GM18502 (cell line): ENCODE measurements around the gene U2AF2.

Experiments
- ATAC-seq: cut with Tn5 transposase; IDR thresholded peaks from one replicate; pipeline ENCODE4 v1.9.1; 2021; ENCODE audit warnings: mild to moderate bottlenecking; ENCODE audit not compliant: unreplicated experiment, poor library complexity

The U2AF2 gene

DNA sequence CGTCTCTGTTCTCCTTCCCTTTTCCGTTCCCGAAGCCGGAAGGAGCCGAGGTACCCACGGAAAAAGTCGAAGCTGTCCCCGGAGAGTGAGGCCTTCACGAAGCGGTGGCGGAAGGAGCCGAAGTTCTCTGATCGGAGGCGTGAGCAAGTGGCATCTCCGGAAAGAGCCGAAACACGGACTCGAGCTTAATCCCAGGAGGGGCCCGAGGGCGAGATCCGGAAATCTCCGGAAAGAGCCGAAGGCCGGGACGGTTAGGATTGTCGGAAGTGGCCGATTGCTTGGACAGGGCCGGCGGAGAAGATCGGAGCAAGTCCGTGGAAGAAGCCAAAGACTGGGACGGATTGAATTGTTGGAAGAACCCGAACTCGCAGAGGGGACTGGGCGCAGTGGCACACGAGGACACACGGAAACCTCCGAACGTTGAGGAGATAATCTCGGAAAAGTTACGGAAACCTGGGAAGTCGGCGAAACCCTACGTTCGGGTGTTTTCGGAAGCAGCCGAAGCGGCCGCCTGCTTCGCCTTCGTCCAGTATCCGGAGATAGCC lies 440 bp upstream of the U2AF2 start:
- peak; percentile 57 for ATAC-seq

DNA sequence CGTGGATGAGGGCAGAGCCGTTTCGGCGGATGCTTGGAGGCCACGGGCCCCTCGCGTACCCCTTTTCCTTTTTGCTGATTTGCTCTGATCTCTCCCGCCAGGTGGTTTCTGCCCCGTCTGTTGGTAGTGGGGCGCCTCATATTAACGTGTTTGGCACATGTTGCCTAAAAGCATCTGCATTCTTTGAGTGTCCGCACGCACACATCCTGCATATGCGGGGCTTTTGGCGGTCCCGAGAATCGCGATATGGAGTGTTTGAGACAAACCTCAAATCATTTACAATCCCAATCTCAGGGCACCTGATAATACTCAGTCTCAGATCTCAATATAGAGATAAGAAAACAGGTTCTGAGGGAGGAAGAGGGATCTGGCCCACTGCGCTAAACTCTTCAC lies 809 bp downstream of the U2AF2 start:
- no peak for ATAC-seq

DNA sequence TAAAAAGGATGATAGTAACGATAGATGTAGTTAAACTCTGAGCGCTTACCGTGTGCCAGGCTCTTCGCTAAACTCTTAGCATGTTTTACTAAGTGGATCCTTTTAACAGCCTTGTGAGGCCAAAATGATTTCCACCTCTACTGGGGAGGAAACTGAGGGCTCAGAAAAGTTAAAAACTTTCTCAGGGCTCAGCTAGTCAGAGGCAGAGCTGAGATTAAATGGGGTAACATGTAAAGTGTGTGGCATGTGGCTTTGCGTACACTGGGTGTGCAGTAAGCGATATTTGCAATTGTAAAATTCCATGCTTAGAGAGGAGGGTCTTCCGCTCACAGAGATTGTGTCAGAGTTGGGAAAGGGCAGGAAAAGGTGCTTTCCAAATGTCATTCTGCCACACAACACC lies 1.7 kb downstream of the U2AF2 start:
- ATAC-seq: no peak

DNA sequence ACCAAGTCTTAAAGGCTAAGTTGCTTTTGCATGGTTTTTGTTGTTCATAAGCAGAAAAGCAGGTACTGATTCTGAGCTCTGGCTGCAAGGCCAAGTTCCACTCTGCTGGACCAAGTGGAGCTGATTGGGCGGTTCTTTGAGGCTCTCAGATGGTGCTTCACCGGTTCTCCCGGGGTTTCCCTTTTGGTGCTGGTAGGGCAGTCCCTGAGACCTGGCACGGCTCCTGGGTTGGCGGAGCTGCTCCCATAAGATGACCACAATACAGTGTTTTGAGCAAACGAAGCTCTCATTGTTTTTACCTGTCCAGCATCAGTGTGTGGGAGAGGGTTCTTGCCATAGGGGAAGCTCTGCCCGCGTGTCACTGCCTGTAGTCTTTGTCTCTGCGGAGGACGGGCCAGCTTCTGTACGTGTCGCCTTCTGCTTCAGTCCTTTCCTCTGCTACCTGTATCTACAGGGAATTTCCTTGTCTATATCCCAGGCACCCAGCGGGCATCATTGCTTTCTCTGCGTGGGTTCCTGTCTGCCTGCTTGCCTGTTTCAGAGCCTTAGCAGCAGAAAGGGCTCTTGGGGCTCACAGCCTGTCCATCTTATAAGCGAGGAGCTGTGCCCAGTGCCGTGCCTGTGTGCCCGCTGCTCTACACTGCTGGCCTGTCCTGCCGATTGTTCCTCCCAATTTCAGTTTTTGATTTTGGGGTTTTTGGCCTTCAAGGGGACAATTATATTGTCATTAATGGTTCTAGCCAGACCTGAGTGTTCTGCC lies 2.3 kb downstream of the U2AF2 start:
- no peak for ATAC-seq

DNA sequence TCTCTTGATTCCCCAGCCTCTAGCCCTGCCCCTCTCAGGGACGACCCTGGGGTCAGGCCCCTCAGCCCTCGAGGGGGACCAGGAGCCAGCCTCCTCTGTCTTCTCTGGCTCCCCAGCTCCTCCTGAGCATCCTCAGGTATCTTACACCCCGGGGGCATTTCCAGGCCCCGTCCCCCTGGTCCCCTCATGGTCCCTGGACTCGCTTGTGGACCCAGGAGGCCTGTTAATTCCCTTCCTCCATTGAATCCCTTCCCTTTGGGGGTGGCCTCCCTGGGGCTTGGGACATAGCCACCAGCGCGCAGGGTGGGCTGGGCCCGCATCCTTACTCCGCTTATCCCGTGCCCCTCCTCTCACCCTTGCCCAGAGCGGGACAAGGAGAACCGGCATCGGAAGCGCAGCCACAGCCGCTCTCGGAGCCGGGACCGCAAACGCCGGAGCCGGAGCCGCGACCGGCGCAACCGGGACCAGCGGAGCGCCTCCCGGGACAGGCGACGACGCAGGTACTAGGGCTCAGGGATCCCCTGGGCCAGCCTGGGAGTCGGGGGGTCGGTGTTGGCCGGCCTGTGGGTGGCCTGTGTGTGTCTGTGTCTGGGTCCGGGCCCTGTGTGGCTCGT lies 4.1 kb downstream of the U2AF2 start:
- ATAC-seq: no peak

DNA sequence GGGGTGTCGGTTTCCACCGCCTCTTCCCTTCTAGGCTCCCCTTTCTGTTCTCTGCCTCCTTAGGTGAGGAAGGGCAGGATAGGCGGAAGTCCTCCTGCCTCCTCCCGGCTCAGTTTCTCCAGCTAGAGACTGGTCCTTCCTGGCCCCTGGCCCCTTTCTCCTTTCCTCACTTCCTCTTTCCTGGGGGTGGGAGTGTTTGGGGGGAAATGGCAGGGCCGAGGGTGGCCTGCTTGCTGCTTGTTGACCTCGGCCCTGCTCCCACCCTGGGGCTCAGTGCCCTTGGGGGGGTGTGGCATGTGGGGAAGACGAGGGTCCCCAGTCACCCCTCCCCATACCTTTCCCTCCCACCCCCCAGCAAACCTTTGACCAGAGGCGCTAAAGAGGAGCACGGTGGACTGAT lies 5.0 kb downstream of the U2AF2 start:
- ATAC-seq: no peak

DNA sequence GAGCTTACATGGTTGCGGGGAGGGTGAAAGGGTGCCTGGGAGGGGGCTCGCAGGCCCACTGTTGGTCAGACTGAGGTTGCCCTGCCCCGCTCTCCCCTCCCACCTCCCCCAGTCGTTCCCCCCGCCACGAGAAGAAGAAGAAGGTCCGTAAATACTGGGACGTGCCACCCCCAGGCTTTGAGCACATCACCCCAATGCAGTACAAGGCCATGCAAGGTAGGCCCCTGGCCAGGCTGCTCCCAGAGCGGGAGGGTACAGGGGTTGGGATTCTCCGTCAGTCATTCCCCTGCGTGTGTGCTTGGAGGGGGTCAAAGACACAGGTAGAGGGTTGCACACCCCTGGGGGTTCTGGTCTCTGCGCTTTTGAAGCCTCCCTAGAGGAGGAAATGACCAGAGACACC lies 5.6 kb downstream of the U2AF2 start:
- ATAC-seq: no peak

DNA sequence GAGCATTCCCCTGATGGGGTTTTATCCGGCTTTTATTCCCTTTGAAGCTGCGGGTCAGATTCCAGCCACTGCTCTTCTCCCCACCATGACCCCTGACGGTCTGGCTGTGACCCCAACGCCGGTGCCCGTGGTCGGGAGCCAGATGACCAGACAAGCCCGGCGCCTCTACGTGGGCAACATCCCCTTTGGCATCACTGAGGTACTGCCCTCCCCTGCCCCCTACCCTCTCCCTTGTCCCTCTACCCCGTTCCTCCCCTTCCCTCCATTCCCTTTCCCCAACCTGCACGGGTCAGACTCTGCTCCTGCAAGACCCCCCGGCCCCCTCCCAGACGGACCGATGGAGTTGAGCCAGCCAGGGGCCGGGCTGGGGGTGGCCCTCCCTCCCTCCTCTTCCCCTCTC lies 6.2 kb downstream of the U2AF2 start:
- no peak for ATAC-seq

DNA sequence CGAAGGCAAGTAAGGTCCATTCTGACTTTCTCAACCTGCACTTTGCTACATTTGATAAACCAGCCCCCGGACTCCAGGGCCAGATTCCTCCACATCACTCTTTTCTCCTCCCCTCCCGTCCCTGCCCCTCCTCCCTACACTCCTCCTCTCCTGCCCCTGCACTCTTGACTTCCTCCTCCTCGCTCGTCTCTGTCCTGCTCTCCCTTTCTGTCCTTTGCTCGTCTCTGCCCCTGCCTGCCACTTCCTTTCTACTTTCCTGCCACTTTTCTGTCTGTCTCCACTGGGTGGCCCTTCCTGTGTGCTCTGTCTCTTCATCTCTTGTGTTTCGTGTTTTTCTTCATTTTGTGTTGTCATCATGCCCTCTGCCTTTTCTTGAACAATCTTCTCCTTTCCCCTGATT lies 7.0 kb downstream of the U2AF2 start:
- ATAC-seq: no peak

DNA sequence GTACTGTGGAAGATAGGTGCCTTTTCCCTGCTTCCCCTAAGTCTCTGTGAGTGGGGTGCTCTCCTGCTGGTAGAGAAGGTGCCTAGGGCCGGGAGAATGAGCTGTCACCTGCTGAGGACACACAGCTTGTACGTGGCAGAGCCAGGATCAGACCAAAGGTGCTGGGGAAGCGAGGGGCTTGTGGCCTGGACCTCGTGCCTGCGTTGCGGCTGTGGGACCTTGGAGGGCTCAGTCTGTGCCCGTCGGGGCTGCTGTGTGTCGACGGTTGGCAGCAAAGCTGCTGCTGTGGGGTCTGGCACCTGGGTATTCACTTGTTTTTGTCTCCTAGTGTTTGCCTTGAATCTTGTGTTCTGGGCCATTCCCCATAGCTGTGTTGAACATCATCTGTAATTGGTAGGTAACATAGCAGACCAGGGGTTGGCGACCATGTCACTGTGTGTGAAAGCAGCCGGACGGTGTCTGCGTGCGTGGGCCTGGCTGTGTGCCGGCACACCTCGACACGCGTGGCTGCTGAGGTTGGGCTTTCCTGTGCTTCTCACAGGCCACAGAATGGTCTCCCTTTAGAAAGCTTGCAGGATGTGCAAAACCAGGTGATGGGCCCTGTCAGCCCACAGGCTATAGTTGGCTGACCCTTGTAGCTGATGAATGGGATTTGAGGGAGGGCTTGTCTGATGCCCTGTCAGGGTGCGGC lies 9.2 kb downstream of the U2AF2 start:
- no peak for ATAC-seq

DNA sequence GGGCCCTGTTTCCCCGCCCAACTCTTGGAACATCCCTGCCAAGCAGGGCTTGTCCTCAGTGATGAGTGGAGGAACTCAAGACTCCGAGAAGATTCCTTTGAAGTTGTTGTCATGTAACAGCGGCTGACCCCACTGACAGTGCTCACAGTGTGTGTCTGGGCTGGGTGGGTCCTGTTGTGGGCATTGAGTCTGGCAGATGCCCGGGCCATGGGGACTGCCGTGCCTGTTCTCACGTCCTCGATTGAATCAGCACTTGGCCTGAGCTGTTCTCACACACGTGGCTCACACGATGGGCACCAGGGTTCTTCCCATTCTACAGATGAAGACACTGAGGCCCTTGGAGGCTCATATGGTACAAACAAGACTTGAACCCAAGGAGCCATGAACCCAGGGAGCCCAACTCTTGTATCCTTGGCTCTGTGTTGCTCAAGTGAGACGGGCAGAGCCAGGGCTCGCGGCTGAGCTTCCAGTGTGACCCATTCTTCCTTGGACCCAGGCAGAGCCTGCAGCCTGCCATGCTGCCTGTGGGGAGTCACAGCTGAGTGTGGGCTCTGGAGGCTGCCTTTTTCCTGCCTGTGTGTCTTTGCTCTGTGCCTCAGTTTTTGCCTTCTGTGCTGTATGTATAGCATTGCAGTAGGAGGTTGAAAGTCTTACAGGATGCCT lies 11.6 kb downstream of the U2AF2 start:
- no peak for ATAC-seq

DNA sequence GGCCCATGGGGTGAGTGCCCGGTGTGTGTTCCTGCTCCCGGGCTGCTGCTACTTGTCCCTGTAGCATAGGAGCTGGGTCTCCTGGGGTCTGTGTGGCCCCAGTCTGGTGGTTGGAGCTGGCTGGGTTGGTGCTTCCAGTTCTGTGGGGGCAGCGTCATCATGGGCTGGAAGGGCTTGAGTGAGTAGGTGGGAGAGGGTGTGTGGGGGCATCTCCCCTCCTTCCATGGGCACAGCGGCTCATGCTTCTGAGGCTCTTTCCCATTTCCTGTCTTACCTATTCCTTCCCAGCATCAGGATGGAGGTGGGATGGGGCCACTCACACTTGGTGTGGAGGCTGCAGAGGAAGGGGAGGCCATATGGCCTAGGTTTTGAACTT lies 12.2 kb downstream of the U2AF2 start:
- no peak for ATAC-seq

DNA sequence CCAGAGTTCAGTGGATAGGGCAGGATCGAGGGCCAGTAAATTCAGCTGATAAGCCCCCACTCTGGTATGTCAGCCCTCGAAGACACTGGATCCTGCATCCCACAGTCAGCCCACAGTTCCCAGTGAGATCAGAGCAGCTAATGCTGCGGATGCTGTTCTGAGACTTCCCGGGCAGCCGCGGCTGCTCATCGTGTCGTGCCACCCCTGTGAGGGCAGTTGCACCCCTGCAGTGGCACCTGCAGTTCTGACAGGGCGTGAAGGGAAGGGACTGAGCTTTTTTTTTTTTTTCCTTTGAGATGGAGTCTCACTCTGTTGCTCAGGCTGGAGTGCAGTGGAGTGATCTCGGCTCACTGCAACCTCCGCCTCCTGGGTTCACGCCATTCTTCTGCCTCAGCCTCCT lies 12.7 kb downstream of the U2AF2 start:
- no peak for ATAC-seq

DNA sequence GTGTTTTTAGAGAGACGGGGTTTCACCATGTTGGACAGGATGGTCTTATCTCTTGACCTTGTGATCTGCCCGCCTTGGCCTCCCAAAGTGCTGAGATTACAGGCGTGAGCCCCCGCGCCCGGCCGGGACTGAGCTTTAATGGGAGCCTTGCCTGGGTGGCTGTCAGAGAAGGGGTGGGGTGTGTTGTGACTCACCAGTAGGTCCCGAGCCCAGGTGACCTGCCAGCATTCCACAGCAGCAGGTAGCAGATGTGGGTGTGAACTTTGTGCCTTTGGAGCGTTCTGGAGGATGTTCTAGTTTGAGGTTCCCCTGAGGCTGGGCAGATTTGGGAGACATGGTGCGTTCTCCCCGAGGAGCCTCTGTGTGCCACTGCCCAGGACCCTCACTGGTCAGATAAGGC lies 13.1 kb downstream of the U2AF2 start:
- ATAC-seq: no peak

DNA sequence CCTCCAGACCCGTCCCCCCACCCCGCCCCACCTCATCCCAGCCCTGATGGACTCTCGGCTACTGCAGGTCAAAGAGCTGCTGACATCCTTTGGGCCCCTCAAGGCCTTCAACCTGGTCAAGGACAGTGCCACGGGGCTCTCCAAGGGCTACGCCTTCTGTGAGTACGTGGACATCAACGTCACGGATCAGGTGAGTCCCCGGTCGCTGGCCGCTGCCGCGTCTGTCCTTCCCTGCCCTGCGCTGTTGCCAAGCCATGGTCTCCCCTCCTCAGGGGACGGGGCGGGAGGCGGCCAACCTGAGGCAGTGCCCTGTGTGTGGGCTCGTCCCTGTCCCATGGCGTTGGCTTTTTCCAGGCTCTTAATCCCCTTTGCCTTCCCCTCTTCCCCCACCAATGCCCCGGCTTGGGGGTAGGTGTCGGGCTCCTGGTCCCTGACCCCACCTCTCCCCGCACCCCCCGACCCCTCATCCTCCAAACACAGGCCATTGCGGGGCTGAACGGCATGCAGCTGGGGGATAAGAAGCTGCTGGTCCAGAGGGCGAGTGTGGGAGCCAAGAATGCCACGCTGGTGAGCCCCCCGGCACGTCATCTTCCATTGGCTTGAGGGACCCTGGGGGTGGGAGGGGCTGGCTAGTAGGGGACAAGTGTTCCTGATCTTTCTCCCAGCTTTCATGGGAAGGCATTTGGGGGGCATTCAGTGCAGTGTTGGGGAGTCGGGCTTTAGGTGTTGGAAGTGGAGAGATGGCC lies 13.9 kb downstream of the U2AF2 start:
- no peak for ATAC-seq

DNA sequence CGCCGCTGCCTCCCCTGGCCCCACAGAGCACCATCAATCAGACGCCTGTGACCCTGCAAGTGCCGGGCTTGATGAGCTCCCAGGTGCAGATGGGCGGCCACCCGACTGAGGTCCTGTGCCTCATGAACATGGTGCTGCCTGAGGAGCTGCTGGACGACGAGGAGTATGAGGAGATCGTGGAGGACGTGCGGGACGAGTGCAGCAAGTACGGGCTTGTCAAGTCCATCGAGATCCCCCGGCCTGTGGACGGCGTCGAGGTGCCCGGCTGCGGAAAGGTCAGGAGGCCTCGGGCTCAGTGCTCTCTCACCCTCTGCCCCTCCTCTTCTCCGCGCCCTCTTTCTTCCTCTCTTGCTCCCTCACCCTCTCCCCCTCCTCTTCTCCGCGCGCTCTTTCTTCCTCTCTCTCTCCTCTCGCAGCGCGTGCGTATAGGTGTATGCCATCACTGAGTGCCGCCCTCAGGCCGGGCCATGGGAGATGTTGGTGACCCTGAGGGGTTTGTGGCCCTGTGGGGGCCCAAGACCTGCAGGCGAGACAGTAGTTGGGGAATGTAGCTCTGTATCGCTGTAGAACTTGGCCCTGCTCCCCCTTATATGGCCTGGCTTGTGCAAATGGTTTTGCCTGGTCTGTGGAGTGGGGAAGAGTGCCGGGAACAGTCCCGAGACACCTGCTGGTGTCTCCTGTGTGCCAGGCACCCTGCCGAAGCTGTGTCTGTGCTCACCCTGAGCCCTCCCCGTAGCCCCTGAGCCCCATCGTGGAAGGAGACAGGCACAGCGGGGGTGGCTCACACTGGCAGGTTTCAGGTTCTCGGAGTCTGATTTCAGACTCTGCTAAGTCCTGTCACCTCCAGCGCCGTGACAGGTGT lies 14.8 kb downstream of the U2AF2 start:
- no peak for ATAC-seq

DNA sequence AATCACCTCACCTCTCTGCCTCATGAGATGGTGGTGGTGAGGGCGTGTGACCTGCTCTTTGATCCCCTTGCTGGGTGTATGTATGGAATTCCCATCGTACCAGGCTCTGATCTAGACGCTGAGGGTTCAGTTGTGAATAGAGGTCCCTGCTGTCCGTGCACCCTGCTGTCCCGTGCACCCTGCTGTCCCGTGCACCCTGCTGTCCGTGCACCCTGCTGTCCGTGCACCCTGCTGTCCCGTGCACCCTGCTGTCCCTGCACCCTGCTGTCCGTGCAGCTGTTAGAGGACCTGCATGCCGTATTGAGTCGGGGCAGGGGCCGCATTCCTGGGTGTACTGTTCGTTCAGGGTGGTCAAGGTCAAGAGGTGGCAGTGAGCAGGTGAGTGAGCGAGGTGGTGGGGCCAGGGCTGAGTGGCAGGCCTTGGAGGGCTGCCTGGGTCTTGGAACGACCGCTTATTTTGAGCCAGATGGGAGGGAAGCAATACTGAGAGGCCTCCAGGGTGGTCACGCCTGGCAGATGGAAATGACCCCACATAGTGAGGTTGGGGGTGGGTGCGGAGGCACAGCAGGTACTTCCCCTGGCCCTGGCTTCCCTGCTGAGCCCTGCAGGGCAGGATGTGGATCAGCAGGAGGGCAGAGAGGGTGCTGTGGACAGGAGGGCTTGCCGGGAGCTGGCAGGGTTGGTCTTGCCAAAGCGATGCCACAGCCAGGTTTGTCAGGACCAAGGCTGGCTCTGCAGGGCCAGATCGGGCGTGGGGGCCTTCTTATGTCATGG lies 15.6 kb downstream of the U2AF2 start:
- ATAC-seq: no peak

DNA sequence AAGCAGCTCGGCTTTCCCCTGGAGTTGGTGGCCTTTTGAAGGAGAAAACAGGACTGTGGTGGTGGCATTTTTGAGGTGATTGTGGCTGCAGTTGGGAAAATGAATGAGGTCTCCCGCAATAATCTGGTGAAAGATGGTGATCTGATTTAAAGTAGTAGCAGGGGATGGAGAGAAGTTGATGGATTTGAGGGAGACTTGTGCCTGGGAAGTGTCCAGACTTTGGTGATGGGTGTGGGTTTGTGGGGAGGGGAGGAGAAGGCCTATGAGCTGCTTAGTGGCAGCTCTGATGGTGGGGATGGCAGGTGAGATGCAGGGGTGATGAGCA lies 16.2 kb downstream of the U2AF2 start:
- ATAC-seq: no peak

DNA sequence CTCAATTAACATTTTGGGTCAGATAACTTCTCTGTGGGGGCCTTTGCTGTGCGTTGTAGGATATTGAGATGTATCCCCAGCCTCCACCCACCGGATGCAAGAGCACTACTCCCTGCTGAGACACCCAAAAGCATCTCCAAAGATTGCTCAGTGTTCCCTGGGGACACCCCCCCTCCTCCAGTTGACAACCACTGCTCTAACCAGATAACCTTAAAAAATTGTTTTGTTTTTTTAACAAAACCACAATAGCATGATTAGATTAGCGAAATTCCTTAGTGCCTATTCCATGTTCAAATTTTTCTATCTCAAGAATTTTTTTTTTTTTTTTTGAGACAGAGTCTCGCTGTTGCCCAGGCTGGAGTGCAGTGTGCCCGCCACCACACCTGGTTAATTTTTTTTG lies 17.6 kb downstream of the U2AF2 start:
- no peak for ATAC-seq
